NCI-H1694 treated with DMSO at 0.1 percent for 48 hours (cell line): ENCODE results near the gene IL27RA.

Experiments used
- DNase-seq: peaks from one replicate; lab custom pipeline; 2025; lab: John Stamatoyannopoulos, UW

IL27RA gene

GRCh38 chr19:14089412-14089661 lies 57.8 kb downstream of the IL27RA start:
- DNase-seq = peak; percentile 5

DNA sequence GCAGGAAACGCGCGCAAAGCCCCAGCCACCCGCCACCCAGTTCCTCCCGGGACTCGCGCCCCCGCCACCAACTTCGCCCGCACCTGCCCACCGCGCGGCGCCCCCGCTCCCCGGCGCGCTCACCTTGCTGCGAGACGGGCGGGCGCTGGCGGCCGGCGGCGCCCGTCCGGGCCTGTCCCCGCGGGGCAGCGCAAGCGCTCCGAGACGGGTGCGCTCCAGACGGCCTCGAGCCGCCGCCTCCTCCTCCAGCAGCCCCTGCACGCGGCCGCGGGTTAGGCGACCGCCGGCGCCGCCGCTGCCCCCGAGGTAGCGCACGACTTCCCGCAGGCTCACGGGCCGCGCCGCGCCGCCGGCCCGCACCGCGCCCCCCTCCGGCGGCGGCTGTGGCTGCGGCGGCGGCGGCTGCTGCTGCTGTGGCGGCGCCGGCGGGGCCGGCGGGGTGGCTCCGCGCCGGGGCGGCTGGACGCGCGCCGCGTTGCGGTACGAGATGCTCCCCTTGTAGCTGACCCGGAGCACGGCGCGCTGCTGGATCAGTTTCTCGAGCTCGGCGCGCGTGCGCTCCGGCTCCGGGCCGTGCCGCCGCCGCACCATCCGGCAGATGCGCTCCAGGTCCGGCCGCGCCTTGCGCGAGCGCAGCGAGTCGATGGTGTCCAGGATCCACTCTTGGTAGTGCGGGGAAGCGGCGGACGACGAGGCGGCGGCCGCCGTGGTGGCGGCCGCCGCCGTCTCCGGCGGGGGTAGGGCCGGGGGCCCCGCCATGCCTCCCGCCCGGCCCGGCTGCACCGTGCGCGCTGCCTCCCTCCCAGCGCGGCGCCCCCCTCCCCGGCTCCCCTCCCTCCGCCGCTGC lies 58.3 kb downstream of the IL27RA start:
- DNase-seq = no peak

DNA sequence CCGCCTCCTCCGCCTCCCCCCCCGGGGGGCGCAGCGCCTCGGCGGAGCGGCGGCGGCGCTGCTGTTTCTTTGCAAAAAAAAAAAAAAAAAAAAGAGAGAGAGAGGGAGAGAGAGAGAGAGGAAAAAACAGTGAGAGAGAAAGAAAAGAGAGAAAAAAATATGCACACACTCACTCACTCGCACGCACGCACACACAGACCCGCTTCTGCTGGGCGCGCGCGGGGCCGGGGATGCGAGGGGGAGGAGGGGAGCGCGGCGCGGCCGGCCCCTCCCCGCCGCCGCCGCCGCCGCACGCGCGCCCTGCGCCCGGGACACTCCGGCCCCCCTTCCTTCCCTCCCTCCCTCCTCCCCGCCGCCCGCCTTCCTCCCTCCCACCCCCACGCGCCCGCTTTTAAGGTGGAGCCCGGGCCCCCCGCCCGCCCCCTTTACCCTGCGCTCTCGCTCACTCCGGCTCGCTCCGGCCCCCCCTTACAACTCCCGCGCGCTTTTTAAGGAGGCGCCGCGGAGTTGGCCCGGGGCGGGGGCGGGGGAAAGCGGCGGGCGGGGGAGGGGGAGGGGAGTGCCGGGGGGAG lies 59.0 kb downstream of the IL27RA start, which contains the start of gene SAMD1:
Gene SAMD1 (minus strand): TSS at position 243 of the 572 bp plus-strand sequence.
- peak; percentile 71 for DNase-seq

GRCh38 chr19:14091081-14091812 lies 59.7 kb downstream of the IL27RA start:
- peak; percentile 71 for DNase-seq

- DNase-seq = no peak
These were observed 60.4 kb downstream of the IL27RA start for GRCh38 chr19:14091813-14092462.

GRCh38 chr19:14093117-14093823 lies 61.7 kb downstream of the IL27RA start:
- no peak for DNase-seq

DNA sequence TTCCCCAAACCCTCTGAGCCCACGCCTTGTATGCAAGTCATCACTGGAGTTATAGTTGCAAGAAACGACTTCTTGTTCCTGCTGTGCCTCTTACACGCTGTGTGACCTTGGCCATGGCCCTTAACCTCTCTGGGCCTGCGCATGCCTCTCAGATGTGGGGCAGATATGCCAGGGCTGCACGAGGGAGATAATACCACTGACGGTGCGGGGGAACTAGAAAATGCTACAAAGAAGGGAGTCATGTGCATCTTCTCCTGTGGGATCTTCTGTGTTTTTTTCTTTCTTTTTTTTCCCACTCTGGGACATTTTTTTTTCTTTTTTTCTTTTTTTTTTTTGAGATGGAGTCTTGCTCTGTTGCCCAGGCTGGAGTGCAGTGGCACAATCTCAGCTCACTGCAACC lies 63.3 kb downstream of the IL27RA start:
- DNase-seq = no peak

DNA sequence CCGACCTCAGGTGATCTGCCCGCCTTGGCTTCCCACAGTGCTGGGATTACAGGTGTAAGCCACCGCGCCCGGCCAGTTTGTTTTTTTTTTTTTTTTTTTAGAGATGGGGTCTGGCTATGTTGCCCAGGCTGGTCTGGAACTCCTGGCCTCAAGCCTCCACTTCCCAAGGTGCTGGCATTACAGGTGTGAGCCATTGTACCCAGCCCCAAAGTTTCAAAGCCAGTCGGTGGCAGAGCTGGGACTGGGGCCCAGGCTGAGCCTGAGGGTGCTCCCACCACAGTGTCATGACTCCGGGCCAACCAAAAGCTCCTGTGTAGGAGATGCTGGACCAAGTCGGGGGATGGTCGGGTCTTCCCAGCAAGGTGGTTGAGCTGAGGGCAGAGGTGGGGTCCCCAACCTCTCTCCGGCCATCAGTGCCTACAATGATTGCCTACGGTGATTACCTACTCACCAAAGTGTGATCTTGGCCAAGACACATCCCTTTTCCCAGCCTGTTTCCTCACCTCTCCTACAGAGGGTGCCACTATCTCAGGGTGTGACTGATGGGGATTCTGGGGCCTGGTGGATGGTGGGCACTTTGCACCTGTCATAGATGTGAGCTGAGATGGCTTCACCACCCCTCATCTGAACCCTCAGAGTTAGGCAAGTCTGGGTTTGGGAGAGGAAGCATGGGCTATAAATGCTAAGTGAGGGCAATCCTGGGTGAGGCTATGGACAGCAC lies 64.9 kb downstream of the IL27RA start:
- no peak for DNase-seq

- no peak for DNase-seq
These were observed 66.1 kb downstream of the IL27RA start for GRCh38 chr19:14097532-14098151.

- no peak for DNase-seq
These were observed 69.5 kb downstream of the IL27RA start for GRCh38 chr19:14101003-14101545.

GRCh38 chr19:14102102-14102696 lies 70.6 kb downstream of the IL27RA start:
- DNase-seq = no peak

DNA sequence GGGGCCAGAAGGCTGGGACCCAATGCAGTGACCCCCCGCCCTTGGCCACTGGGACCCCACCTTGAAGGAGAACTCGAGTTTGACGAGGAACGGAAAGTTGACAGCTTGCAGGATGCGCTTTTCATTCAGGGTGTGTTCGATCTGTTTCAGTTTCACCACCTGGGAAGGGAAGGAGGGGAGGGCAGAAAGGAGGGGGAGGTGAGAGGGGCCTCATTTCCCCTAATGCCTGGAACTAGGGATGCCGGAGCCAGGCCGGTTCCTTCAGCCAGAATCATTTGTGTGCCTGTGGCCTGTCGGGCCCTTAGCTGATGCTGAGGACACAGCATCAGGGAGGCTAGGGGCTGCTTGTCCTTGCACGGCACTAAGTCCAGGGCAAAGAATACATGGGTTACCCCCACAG lies 71.2 kb downstream of the IL27RA start:
- no peak for DNase-seq
